Mesendoderm (in vitro differentiated cells): ENCODE measurements around the gene PTPN22.

Experiments
- DNase-seq: peaks from one replicate; pipeline ENCODE4 v3.0.0; 2013
- H2AK5ac ChIP-seq: 2 replicates; pipeline ENCODE4 v1.6.1; 2013; ENCODE audit warnings: low read length, inconsistent platforms
- H2BK120ac ChIP-seq: 2 replicates; pipeline ENCODE4 v1.6.1; 2013; ENCODE audit warnings: low read depth, mild to moderate bottlenecking, low read length, moderate library complexity, mixed read lengths
- H2BK15ac ChIP-seq: replicated peaks from 2 replicates; pipeline ENCODE4 v1.6.1; 2013; ENCODE audit warnings: low read depth, mild to moderate bottlenecking, moderate library complexity
- H2BK5ac ChIP-seq: 2 replicates; pipeline ENCODE4 v1.6.1; 2013; ENCODE audit warnings: low read length, inconsistent platforms
- H3K18ac ChIP-seq: 2 replicates; pipeline ENCODE4 v1.6.1; 2013; ENCODE audit warnings: mild to moderate bottlenecking, low read length, mixed read lengths
- H3K23ac ChIP-seq: one replicate; pipeline ENCODE4 v1.6.1; 2013; ENCODE audit warnings: low read length
- H3K27ac ChIP-seq: 2 replicates; pipeline ENCODE4 v1.5.1; 2013; ENCODE audit warnings: low read depth, mild to moderate bottlenecking, inconsistent platforms, low read length, moderate library complexity
- H3K27me3 ChIP-seq: 2 replicates; pipeline ENCODE4 v1.6.1; 2013; ENCODE audit warnings: low read length, control low read depth, mild to moderate bottlenecking, inconsistent platforms; ENCODE audit not compliant: insufficient read depth, poor library complexity
- H3K36me3 ChIP-seq: 2 replicates; pipeline ENCODE4 v1.6.1; 2013; ENCODE audit warnings: low read length, inconsistent platforms; ENCODE audit not compliant: control insufficient read depth, insufficient read depth
- H3K4ac ChIP-seq: one replicate; pipeline ENCODE4 v1.6.1; 2013; ENCODE audit warnings: low read depth, mild to moderate bottlenecking, low read length, moderate library complexity
- H3K4me1 ChIP-seq: 2 replicates; pipeline ENCODE4 v1.6.1; 2013; ENCODE audit warnings: low read depth, low read length, inconsistent platforms; ENCODE audit not compliant: control insufficient read depth
- H3K4me2 ChIP-seq: 2 replicates; pipeline ENCODE4 v1.6.1; 2013; ENCODE audit warnings: low read length
- H3K4me3 ChIP-seq: 2 replicates; pipeline ENCODE4 v1.5.1; 2013; ENCODE audit warnings: mild to moderate bottlenecking, low read length
- H3K56ac ChIP-seq: one replicate; pipeline ENCODE4 v1.6.1; 2013; ENCODE audit warnings: low read length
- H3K79me1 ChIP-seq: 2 replicates; pipeline ENCODE4 v1.6.1; 2013; ENCODE audit warnings: low read length, inconsistent platforms
- H3K79me2 ChIP-seq: 2 replicates; pipeline ENCODE4 v1.6.1; 2013; ENCODE audit warnings: mild to moderate bottlenecking, low read length; ENCODE audit not compliant: control insufficient read depth, insufficient read depth
- H3K9ac ChIP-seq: 2 replicates; pipeline ENCODE4 v1.6.1; 2013; ENCODE audit warnings: low read length, inconsistent platforms
- H4K5ac ChIP-seq: one replicate; pipeline ENCODE4 v1.6.1; 2013; ENCODE audit warnings: low read length
- H4K8ac ChIP-seq: one replicate; pipeline ENCODE4 v1.6.1; 2013; ENCODE audit warnings: low read depth, mild to moderate bottlenecking, control low read depth, low read length, moderate library complexity
- WGBS: extraction: QIAGEN DNeasy Blood & Tissue Kit; methylation state at CpG from one replicate; pipeline ENCODE4 v1.1.7; 2013; ENCODE audit warnings: low lambda C conversion rate, missing lambda C conversion rate; ENCODE audit not compliant: insufficient coverage; ENCODE audit errors: extremely low coverage; 5-methylcytosine and 5-hydroxymethylcytosine counted together

The PTPN22 gene

GRCh38 chr1:113893267-113893666 is 21.8 kb upstream of the PTPN22 start:
- H3K79me2 ChIP-seq, result no peaks in the 10 kb centered on the region
- H3K79me1 ChIP-seq, result no peaks in the 10 kb centered on the region
- H4K8ac ChIP-seq, result no peak overlapping the region
- H3K27ac ChIP-seq, result no peak overlapping the region
- H3K4me1 ChIP-seq, result no peaks in the 10 kb centered on the region
- no peak overlapping the region for H3K56ac ChIP-seq
- no peak overlapping the region for H3K18ac ChIP-seq
- no peak overlapping the region for H2BK120ac ChIP-seq
- no peak overlapping the region for H3K4ac ChIP-seq
- H2BK15ac ChIP-seq, result no peak overlapping the region
- H2AK5ac ChIP-seq, result no peak overlapping the region
- H3K4me2 ChIP-seq, result no peak overlapping the region
- DNase-seq, result no peak
- no peaks in the 10 kb centered on the region for H3K27me3 ChIP-seq
- no peak overlapping the region for H3K4me3 ChIP-seq
- H3K9ac ChIP-seq, result no peak overlapping the region
- H3K36me3 ChIP-seq, result no peaks in the 10 kb centered on the region
- no peak overlapping the region for H4K5ac ChIP-seq
- WGBS, result no CpG with 5 or more reads among the region's 3 CpGs
- H3K23ac ChIP-seq, result no peak overlapping the region
- no peak overlapping the region for H2BK5ac ChIP-seq

GRCh38 chr1:113891631-113892220 is 20.2 kb upstream of the PTPN22 start:
- Histone ChIP-seq H2AK5ac (no peak overlapping the region), H3K23ac (no peak overlapping the region), H4K5ac (no peak overlapping the region), H3K27ac (no peak overlapping the region), H3K18ac (no peak overlapping the region), H3K4ac (no peak overlapping the region), H3K4me3 (no peak overlapping the region), H3K4me1 (no peaks in the 10 kb centered on the region), H3K79me1 (no peaks in the 10 kb centered on the region), H3K36me3 (no peaks in the 10 kb centered on the region), H2BK15ac (no peak overlapping the region), H3K79me2 (no peaks in the 10 kb centered on the region), H3K56ac (no peak overlapping the region), H3K9ac (no peak overlapping the region), H2BK120ac (no peak overlapping the region), H2BK5ac (no peak overlapping the region), H3K4me2 (no peak overlapping the region), H4K8ac (no peak overlapping the region), H3K27me3 (no peaks in the 10 kb centered on the region)
- WGBS, result no CpG with 5 or more reads among the region's 11 CpGs
- DNase-seq, result no peak

- no peak overlapping the region for H4K5ac ChIP-seq
- no CpG with 5 or more reads among the region's 2 CpGs for WGBS
- no peak overlapping the region for H2BK5ac ChIP-seq
- no peak overlapping the region for H3K27ac ChIP-seq
- H3K9ac ChIP-seq, result no peak overlapping the region
- H3K27me3 ChIP-seq, result no peaks in the 10 kb centered on the region
- H3K23ac ChIP-seq, result no peak overlapping the region
- H3K18ac ChIP-seq, result no peak overlapping the region
- no peak for DNase-seq
- H2BK15ac ChIP-seq, result no peak overlapping the region
- no peak overlapping the region for H3K4me3 ChIP-seq
- H3K56ac ChIP-seq, result no peak overlapping the region
- no peak overlapping the region for H3K4me2 ChIP-seq
- H3K79me2 ChIP-seq, result no peaks in the 10 kb centered on the region
- H3K36me3 ChIP-seq, result no peaks in the 10 kb centered on the region
- no peak overlapping the region for H4K8ac ChIP-seq
- no peak overlapping the region for H2BK120ac ChIP-seq
- no peak overlapping the region for H3K4ac ChIP-seq
- H3K4me1 ChIP-seq, result no peaks in the 10 kb centered on the region
- no peaks in the 10 kb centered on the region for H3K79me1 ChIP-seq
- H2AK5ac ChIP-seq, result no peak overlapping the region
Measured at GRCh38 chr1:113890816-113891215, 19.3 kb upstream of the PTPN22 start.

- no peak for DNase-seq
- Histone ChIP-seq H4K5ac (no peak within 1 kb of the TSS), H3K18ac (no peak within 1 kb of the TSS), H3K9ac (no peak within 1 kb of the TSS), H3K79me2 (no peaks in the 10 kb centered on the region), H3K56ac (no peak within 1 kb of the TSS), H3K23ac (no peak within 1 kb of the TSS), H3K4ac (no peak within 1 kb of the TSS), H2BK5ac (no peak within 1 kb of the TSS), H2AK5ac (no peak within 1 kb of the TSS), H3K4me2 (no peak within 1 kb of the TSS), H2BK120ac (no peak within 1 kb of the TSS), H3K79me1 (no peaks in the 10 kb centered on the region), H3K36me3 (no peaks in the 10 kb centered on the region), H4K8ac (no peak within 1 kb of the TSS), H3K4me3 (no peak within 1 kb of the TSS), H3K4me1 (no peaks in the 10 kb centered on the region), H2BK15ac (no peak within 1 kb of the TSS), H3K27me3 (no peaks in the 10 kb centered on the region), H3K27ac (no peak within 1 kb of the TSS)
- no CpG with 5 or more reads among the region's 6 CpGs for WGBS
Measured at GRCh38 chr1:113887402-113888175, 16.1 kb upstream of the PTPN22 start, which contains the start of gene BCL2L15. BCL2L15 (minus strand) TSS chr1:113887581; CDS start chr1:113887375, 206 bp downstream.

GRCh38 chr1:113886417-113887401 is 15.2 kb upstream of the PTPN22 start:
- H4K5ac ChIP-seq, result no peak overlapping the region
- no peak overlapping the region for H3K18ac ChIP-seq
- H3K4me1 ChIP-seq, result no peaks in the 10 kb centered on the region
- no peak overlapping the region for H2AK5ac ChIP-seq
- H2BK15ac ChIP-seq, result no peak overlapping the region
- no peaks in the 10 kb centered on the region for H3K79me1 ChIP-seq
- no peaks in the 10 kb centered on the region for H3K27me3 ChIP-seq
- DNase-seq, result no peak
- H2BK120ac ChIP-seq, result no peak overlapping the region
- no peak overlapping the region for H3K56ac ChIP-seq
- H3K27ac ChIP-seq, result no peak overlapping the region
- H3K4me2 ChIP-seq, result no peak overlapping the region
- no peak overlapping the region for H3K23ac ChIP-seq
- H2BK5ac ChIP-seq, result no peak overlapping the region
- no peak overlapping the region for H3K4ac ChIP-seq
- H3K4me3 ChIP-seq, result no peak overlapping the region
- no peak overlapping the region for H3K9ac ChIP-seq
- WGBS, result no CpG with 5 or more reads among the region's 17 CpGs
- H4K8ac ChIP-seq, result no peak overlapping the region
- H3K36me3 ChIP-seq, result no peaks in the 10 kb centered on the region
- H3K79me2 ChIP-seq, result no peaks in the 10 kb centered on the region
